Chondrocyte (in vitro differentiated cells): ENCODE measurements around the gene TMEM178A. TPM values are rescaled to one million over a fixed set of nuclear protein-coding genes. Genes with fewer than 3 reads are reported as not detected.

Source experiments
- DNase-seq: peaks from one replicate; pipeline ENCODE4 v3.0.0; 2021; ENCODE audit warnings: mixed read lengths, low spot score
- H3K27ac Mint-ChIP-seq: one replicate; pipeline ENCODE4 v1.8.0; 2021; ENCODE audit warnings: mild to moderate bottlenecking, moderate library complexity, mixed read lengths; ENCODE audit not compliant: unreplicated experiment
- H3K27me3 Mint-ChIP-seq: 2 replicates; pipeline ENCODE4 v1.8.0; 2021; ENCODE audit warnings: low read depth, mixed read lengths
- H3K36me3 Mint-ChIP-seq: 2 replicates; pipeline ENCODE4 v1.8.0; 2021; ENCODE audit warnings: low read depth, mixed read lengths
- H3K4me1 Mint-ChIP-seq: 2 replicates; pipeline ENCODE4 v1.8.0; 2021; ENCODE audit warnings: low read depth, mild to moderate bottlenecking, mixed read lengths
- H3K4me3 Mint-ChIP-seq: one replicate; pipeline ENCODE4 v1.8.0; 2021; ENCODE audit warnings: mild to moderate bottlenecking, moderate library complexity, mixed read lengths; ENCODE audit not compliant: unreplicated experiment
- H3K9me3 Mint-ChIP-seq: 2 replicates; pipeline ENCODE4 v1.8.0; 2021; ENCODE audit warnings: low read depth, mixed read lengths
- CTCF ChIP-seq: fragments of 200-600 bp; sonication (generic); IDR thresholded peaks from 2 replicates; pipeline ENCODE4 v1.5.0; 2021; ENCODE audit warnings: antibody characterized with exemption, mild to moderate bottlenecking, moderate library complexity
- total RNA-seq: library from RNA; stranded (reverse); gene quantifications from 3 replicates; pipeline ENCODE4 v1.2.1, GENCODE V29; 2021

TMEM178A gene
- total RNA-seq, 1 donor from 2014 or later: 1.3 TPM

- H3K27me3 Mint-ChIP-seq: no peaks in the 10 kb centered on the region
- no peak for TF ChIP-seq CTCF
- H3K9me3 Mint-ChIP-seq: no peaks in the 10 kb centered on the region
- no peak overlapping the region for H3K4me3 Mint-ChIP-seq
- no peak for DNase-seq
- H3K27ac Mint-ChIP-seq: no peak overlapping the region
- no peaks in the 10 kb centered on the region for H3K36me3 Mint-ChIP-seq
- H3K4me1 Mint-ChIP-seq: peaks cover 11% of the 10 kb centered on the region
Observed at GRCh38 chr2:39640107-39640506, 25.6 kb upstream of the TMEM178A start.

- no peak overlapping the region for H3K4me3 Mint-ChIP-seq
- no peaks in the 10 kb centered on the region for H3K9me3 Mint-ChIP-seq
- H3K4me1 Mint-ChIP-seq: peaks cover 11% of the 10 kb centered on the region
- no peaks in the 10 kb centered on the region for H3K36me3 Mint-ChIP-seq
- no peak for TF ChIP-seq CTCF
- DNase-seq: no peak
- no peak overlapping the region for H3K27ac Mint-ChIP-seq
- no peaks in the 10 kb centered on the region for H3K27me3 Mint-ChIP-seq
Observed at GRCh38 chr2:39640681-39641080, 25.0 kb upstream of the TMEM178A start.

- Mint-ChIP-seq H3K27ac (no peak overlapping the region), H3K4me3 (no peak overlapping the region)
Observed at GRCh38 chr2:39641635-39642034, 24.1 kb upstream of the TMEM178A start.

GRCh38 chr2:39642051-39642718 is 23.5 kb upstream of the TMEM178A start:
- H3K27me3 Mint-ChIP-seq: no peaks in the 10 kb centered on the region
- no peaks in the 10 kb centered on the region for H3K36me3 Mint-ChIP-seq
- H3K27ac Mint-ChIP-seq: no peak overlapping the region
- peaks cover 11% of the 10 kb centered on the region for H3K4me1 Mint-ChIP-seq
- no peak for TF ChIP-seq CTCF
- no peak overlapping the region for H3K4me3 Mint-ChIP-seq
- no peak for DNase-seq
- no peaks in the 10 kb centered on the region for H3K9me3 Mint-ChIP-seq

More at GRCh38 chr2:39641635-39642034, 24.1 kb upstream of the TMEM178A start:
- no peaks in the 10 kb centered on the region for H3K9me3 Mint-ChIP-seq
- DNase-seq: no peak
- no peaks in the 10 kb centered on the region for H3K27me3 Mint-ChIP-seq
- peak; percentile 13 for TF ChIP-seq CTCF
- H3K36me3 Mint-ChIP-seq: no peaks in the 10 kb centered on the region
- peaks cover 11% of the 10 kb centered on the region for H3K4me1 Mint-ChIP-seq

GRCh38 chr2:39645826-39646225 is 19.9 kb upstream of the TMEM178A start:
- H3K4me3 Mint-ChIP-seq: no peak overlapping the region
- no peak for TF ChIP-seq CTCF
- H3K4me1 Mint-ChIP-seq: peaks cover 11% of the 10 kb centered on the region
- no peak for DNase-seq
- no peaks in the 10 kb centered on the region for H3K27me3 Mint-ChIP-seq
- no peaks in the 10 kb centered on the region for H3K36me3 Mint-ChIP-seq
- no peaks in the 10 kb centered on the region for H3K9me3 Mint-ChIP-seq
- no peak overlapping the region for H3K27ac Mint-ChIP-seq
